ELR (cell line): ENCODE measurements around the gene CCNYL1.
A peak's percentile ranks its signal among the peaks of the same experiment; 100 is the strongest.
"Not testable (repeated sequence)": the region's sequence is repeated elsewhere in the genome, so short reads cannot be mapped to it uniquely, and the experiment has no call there.

ENCODE experiments used
- DNase-seq: peaks from one replicate; pipeline ENCODE4 v3.0.0-alpha.2; 2015; ENCODE audit warnings: low read depth

CCNYL1 gene

DNA sequence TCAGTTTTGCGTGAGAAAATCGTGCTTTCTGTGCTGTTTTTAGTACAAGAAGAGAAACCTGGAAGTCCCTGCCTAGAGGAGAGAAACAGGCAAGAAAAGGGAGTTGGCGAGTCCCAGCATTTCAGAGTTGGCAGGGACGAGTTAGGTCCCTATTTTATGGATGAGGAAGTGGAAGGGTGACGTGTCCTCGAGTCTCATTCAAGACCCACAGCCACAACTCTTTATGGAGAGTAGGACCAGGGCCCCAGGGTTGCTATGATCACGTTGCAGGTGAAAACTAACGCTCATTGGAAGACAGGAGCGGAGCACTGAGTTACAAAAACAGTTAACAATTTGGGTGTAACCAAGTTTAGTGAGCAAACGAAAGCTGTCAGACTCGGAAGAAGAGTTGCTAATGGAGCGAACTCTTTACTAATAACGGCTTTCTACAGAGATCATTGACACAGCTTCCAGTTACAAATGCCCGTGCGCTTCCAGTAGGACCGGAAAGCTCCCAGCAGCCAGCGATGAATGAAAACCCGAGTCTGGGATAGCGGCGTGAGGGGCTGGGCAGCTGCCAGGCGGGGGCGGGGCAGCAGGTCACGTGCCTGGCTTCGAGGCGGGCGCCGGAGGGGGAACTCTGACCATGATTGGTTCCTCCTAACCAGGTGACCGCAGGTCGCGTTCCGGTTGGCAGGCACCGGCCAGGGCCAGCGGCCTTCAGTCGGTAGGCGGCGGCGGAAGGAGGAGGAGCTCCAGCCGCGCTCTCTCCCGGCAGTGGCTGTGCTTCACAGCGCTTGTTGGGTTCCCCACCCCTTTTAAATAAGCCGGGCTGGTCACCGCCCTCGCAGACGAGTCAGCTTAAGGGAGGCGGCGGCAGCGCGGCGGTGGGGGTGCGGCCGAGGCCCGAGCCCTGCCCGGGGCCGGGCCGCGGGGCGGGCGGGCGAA is at the start of gene CCNYL1:
CCNYL1 (plus strand) TSS at position 827 of the 927 bp plus-strand sequence. CDS start 257 bp downstream, outside the sequence.
- DNase-seq: peak; percentile 99

- DNase-seq: no peak
These were observed 49.2 kb upstream of the CCNYL1 start for GRCh38 chr2:207662203-207662602.

- DNase-seq: no peak
These were observed 47.4 kb upstream of the CCNYL1 start for GRCh38 chr2:207663870-207664545.

DNA sequence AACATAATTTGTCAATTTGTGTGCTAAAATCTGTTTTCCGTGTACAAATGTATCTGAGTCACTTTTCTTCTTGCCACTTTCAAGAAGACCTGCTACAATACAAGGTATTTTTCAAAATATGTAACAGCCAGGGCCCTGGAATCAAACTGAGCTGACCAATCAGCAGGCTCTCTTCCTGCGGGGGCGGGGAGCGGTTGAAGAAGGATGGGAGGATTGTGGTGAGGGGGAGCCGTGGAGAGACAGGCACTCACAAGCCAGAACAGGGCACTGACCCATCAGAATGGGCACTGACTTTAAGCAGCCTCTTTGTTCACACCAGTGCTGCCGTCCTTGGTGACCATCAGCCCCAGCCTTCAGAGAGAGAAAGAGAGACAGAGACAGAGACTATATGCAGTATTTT is 40.6 kb upstream of the CCNYL1 start:
- DNase-seq: no peak

DNA sequence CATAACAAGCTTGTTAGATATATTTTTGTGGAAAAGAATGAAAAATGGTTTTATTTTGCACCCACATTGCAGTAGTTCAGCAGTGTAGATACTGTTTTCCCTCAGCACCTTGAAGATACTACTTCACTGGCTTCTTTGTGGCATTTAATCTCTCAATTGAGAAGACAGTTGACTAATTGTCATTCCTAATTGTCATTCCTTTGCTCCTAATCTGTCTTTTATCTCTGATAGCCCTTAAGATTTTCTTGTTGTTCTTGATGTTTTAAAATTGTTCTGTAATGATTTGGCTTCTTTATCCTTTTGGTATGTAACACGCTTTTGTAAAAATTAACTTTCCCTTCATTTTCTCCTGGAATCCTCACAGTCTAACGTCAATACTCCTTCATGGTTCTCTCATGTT is 38.0 kb upstream of the CCNYL1 start:
- no peak for DNase-seq

DNA sequence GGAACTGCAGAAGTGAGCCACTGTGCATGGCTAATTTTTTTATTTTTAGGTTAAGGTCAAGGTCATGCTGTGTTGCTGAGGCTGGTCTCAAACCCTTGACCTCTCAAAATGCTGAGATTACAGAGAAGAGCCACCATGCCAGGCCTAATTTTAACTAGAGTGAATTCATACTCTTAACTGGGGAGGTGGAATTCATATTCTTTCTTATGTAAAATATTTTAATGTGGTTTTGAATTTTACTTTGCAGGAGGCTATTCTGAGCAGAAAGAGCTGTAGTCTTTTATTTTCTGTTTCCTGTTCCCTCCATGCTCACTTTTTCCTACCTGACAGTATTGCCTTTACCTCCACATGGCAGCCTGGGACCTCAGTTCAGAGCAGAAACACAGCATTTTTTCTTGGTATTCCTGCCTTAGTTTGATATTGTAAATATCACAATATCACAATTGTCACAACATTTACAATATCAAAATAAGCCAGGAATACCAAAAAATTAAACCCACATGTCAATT is 37.1 kb upstream of the CCNYL1 start:
- DNase-seq: no peak

DNA sequence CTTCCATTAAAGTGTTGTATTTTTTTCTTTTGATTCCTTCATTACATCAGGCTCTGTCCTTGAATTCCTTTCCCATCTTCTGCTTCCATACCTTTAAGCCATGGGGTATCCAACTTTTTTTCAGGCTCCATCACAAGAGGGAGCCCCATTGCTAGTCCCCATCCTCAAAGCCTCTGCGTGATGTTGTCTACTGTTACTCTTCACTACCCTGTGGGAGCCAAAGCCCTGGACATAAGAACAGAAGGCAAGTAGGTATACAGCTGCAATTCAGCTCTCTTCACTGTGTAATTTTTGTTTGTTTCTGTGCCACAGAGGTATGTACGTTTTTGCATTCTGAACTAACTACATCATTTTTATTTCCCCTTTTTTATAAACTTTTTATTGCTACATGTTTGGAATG is 36.6 kb upstream of the CCNYL1 start:
- DNase-seq: no peak

DNA sequence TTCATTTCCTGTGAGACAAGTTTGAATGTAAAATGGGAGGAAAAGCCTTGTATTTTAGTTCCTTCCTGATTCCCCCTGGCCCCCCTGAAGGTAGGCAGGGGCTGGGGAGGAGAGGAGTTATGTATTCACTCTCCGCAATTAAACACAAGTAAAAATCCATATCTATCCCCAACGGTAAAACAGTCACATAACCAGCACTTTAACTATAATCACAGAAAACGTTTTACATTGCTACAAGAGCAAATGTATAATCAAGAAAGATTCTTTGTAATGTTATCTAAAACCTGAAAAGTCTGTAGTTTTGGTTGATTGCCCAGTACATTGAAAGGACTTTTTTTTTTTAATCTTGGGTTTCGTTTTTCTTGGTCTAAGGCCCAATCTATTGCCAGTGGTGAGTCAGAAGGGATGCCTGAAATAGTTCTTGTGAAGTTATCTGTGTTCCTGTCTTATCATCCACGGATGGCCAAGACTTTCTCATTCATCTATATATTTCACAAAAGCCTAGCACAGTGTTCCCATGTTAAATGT is 34.5 kb upstream of the CCNYL1 start:
- DNase-seq: peak; percentile 68

- no peak for DNase-seq
These were observed 30.0 kb upstream of the CCNYL1 start for GRCh38 chr2:207681431-207681830.

GRCh38 chr2:207682557-207682956 is 28.9 kb upstream of the CCNYL1 start:
- DNase-seq: no peak

- peak; percentile 41 for DNase-seq
These were observed 28.0 kb upstream of the CCNYL1 start for GRCh38 chr2:207683438-207683837.

- DNase-seq: peak; percentile 88
These were observed 27.4 kb upstream of the CCNYL1 start for GRCh38 chr2:207683879-207684627.

DNA sequence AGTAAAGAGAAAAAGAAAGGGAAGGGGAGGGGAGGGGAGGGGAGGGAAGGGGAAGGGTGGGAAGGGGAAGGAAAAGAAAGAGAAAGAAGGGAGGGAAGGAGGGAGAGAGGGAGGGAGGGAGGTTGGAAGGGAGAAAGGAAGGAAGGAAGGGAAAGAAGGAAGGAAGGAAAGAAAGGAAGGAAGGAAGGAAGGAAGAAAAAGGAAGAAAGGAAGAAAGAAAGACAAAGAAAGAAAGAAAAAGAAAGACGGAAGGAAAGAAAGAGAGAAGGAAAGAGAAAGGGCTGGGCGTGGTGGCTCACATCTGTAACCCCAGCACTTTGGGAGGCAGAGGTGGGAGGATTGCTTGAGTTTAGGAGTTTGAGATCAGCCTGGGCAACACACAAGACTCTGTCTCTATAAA is 24.6 kb upstream of the CCNYL1 start:
- no peak for DNase-seq

DNA sequence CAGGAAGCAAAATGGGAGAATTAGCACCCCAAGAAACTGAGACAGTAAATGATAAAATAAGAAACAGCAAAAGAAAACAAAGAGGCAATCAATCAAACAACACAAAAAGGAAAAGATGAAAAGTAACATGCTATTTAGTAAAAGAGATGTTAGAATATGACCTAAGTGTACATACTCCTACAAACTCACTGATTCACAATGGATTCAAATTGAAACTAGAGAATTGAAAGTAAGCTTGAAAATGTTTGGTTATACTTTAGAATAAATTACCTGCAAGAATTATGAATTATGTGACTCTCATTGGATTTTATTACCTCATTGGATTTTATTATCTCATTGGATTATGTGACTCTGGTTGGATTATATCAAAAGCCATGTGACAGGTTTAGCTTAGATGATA is 22.8 kb upstream of the CCNYL1 start:
- DNase-seq: no peak

- not testable (repeated sequence) for DNase-seq
These were observed 20.5 kb upstream of the CCNYL1 start for GRCh38 chr2:207690845-207691461.

GRCh38 chr2:207692206-207693065 is 19.0 kb upstream of the CCNYL1 start:
- DNase-seq: peak; percentile 56

DNA sequence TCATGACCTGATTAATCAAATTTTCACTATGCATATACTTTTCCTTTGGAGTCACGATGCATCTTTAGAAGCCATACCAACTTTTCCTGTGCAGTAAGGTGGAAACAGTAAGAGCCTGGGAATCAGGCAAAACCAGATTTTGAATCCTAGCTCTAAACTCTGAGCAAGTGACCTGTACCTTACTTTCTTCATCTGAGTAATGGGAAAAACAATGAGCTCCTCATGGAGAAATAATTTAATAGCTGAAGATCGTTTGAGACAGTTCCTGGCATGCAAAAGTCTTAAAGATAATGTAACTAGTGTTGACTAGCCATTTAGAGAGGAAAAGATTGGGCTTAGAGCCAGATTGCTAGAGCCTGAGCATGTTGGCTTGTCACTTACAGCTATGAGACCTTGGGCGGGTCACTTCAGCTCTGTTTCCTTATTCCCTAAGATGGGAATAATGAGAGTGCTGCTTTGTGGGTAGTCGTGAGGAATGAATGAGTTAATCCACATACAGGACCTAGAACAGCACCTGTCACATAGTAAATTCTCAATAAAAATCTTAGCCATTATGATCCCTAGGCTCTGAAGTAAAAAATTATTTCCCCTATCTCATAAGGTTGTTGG is 17.7 kb upstream of the CCNYL1 start:
- no peak for DNase-seq

- DNase-seq: peak; percentile 15
These were observed 16.6 kb upstream of the CCNYL1 start for GRCh38 chr2:207694811-207695281.

- no peak for DNase-seq
These were observed 16.1 kb upstream of the CCNYL1 start for GRCh38 chr2:207695293-207695692.

GRCh38 chr2:207696911-207697310 is 14.5 kb upstream of the CCNYL1 start:
- DNase-seq: not testable (repeated sequence)
